Adrenal gland (tissue), 5 donors: ENCODE results near the gene SYTL3.

Experiments used
- CTCF ChIP-seq, 6 experiments: fragments of 450-650 bp in 4 of 6; fragments of 200-600 bp in 2 of 6; sonication (generic) in 1 of 6; IDR thresholded peaks; 1 replicate in 5 of 6; 2 replicates in 1 of 6; pipeline versions ENCODE4 v1.5.1 to v1.8.0; 2016 to 2021; ENCODE audit warnings: antibody characterized with exemption in 6 of 6, mild to moderate bottlenecking in 2 of 6, moderate library complexity in 1 of 6
- POLR2A ChIP-seq, 2 donors: fragments of 450-650 bp; IDR thresholded peaks; one replicate each; pipeline ENCODE4 v1.6.1; 2017; ENCODE audit warnings: antibody characterized with exemption in 2 of 2, mild to moderate bottlenecking in 2 of 2, moderate library complexity in 1 of 2
- donor health status: DM: no; HTN: no; CAD: no.

- TF ChIP-seq CTCF (IDR thresholded peaks at IDR 0.05) (no peak), POLR2A (IDR thresholded peaks at IDR 0.05) (no peak)
These were observed 49.1 kb downstream of the SYTL3 start for GRCh38 chr6:158698931-158699330.
